Endodermal cell (in vitro differentiated cells): ENCODE results near the gene SOST. TPM values are rescaled to one million over a fixed set of nuclear protein-coding genes. Genes with fewer than 3 reads are reported as not detected.

Experiments
- DNase-seq: peaks from one replicate; pipeline ENCODE4 v3.0.0-alpha.2; 2017
- H3K27ac ChIP-seq: 2 replicates; pipeline ENCODE4 v1.5.1; 2013; ENCODE audit warnings: mild to moderate bottlenecking, low read depth, low read length, moderate library complexity
- H3K27me3 ChIP-seq: 2 replicates; pipeline ENCODE4 v1.6.1; 2013; ENCODE audit warnings: mild to moderate bottlenecking, low read length, moderate library complexity; ENCODE audit not compliant: insufficient read depth, control insufficient read depth, poor library complexity, severe bottlenecking
- H3K36me3 ChIP-seq: 2 replicates; pipeline ENCODE4 v1.7.0; 2013; ENCODE audit warnings: mild to moderate bottlenecking, low read length, moderate library complexity; ENCODE audit not compliant: control insufficient read depth, insufficient read depth
- H3K4me1 ChIP-seq: one replicate; pipeline ENCODE4 v1.7.0; 2013; ENCODE audit warnings: low read length; ENCODE audit not compliant: control insufficient read depth, insufficient read depth
- H3K4me3 ChIP-seq: 2 replicates; pipeline ENCODE4 v1.5.1; 2013; ENCODE audit warnings: mild to moderate bottlenecking, low read length, moderate library complexity
- H3K9ac ChIP-seq: 2 replicates; pipeline ENCODE4 v1.6.1; 2013; ENCODE audit warnings: mild to moderate bottlenecking, low read length, moderate library complexity; ENCODE audit not compliant: poor library complexity, severe bottlenecking; ENCODE audit errors: extremely low read depth
- H3K9me3 ChIP-seq: 2 replicates; pipeline ENCODE4 v1.6.1; 2013; ENCODE audit warnings: mild to moderate bottlenecking, low read length, moderate library complexity; ENCODE audit not compliant: control insufficient read depth
- H3K27ac Mint-ChIP-seq: 2 replicates; pipeline ENCODE4 v1.8.0; 2020; ENCODE audit warnings: mixed read lengths
- H3K27me3 Mint-ChIP-seq: 2 replicates; pipeline ENCODE4 v1.8.0; 2021; ENCODE audit warnings: mild to moderate bottlenecking, mixed read lengths; ENCODE audit not compliant: insufficient read depth
- H3K36me3 Mint-ChIP-seq: 2 replicates; pipeline ENCODE4 v1.8.0; 2020; ENCODE audit warnings: low read depth, mixed read lengths
- H3K4me1 Mint-ChIP-seq: 2 replicates; pipeline ENCODE4 v1.8.0; 2020; ENCODE audit warnings: mixed read lengths
- H3K4me3 Mint-ChIP-seq: 2 replicates; pipeline ENCODE4 v1.8.0; 2020; ENCODE audit warnings: mild to moderate bottlenecking, moderate library complexity, mixed read lengths
- H3K9me3 Mint-ChIP-seq: 2 replicates; pipeline ENCODE4 v1.8.0; 2020; ENCODE audit warnings: mild to moderate bottlenecking, mixed read lengths
- CTCF ChIP-seq: fragments of 200-600 bp; sonication (generic); conservative IDR thresholded peaks from 2 replicates; pipeline ENCODE4 v1.5.0; 2021; ENCODE audit warnings: antibody characterized with exemption, mild to moderate bottlenecking
- WGBS, 2 experiments: methylation state at CpG; one replicate each; pipeline versions ENCODE4 v1.1.5 to v1.1.7; 2013; ENCODE audit warnings: missing lambda C conversion rate in 2 of 2, mixed read lengths in 1 of 2; ENCODE audit not compliant: insufficient coverage in 1 of 2, insufficient read length in 1 of 2; 5-methylcytosine and 5-hydroxymethylcytosine counted together
- total RNA-seq, 2 donors: library from RNA; stranded (reverse); fragmentation: NEBNext Ultra II Directional in 1 of 2; extraction: Animal tissue kit (Norgen Biotek cat#: 25700) in 1 of 2; gene quantifications; 2 replicates in 1 of 2; 3 replicates in 1 of 2; pipeline ENCODE4 v1.2.1, GENCODE V29; 2021

The SOST gene
- total RNA-seq, 2 donors from 2014 or later = not detected

GRCh38 chr17:43723697-43724359 lies 34.8 kb downstream of the SOST start:
- H3K27me3 ChIP-seq = no peaks in the 10 kb centered on the region
- DNase-seq = no peak
- H3K36me3 Mint-ChIP-seq = no peaks in the 10 kb centered on the region
- peaks cover 6% of the 10 kb centered on the region for H3K4me1 Mint-ChIP-seq
- no peak overlapping the region for H3K4me3 ChIP-seq
- H3K27ac Mint-ChIP-seq = no peak overlapping the region
- peak overlapping the region; percentile 78 for H3K27ac ChIP-seq
- H3K9me3 ChIP-seq = no peaks in the 10 kb centered on the region
- TF ChIP-seq CTCF = no peak
- H3K4me1 ChIP-seq = no peaks in the 10 kb centered on the region
- H3K9ac ChIP-seq = no peak overlapping the region
- 84 to 88% methylated on average over 6 of the region's 6 CpGs for WGBS, 2 experiments
- H3K4me3 Mint-ChIP-seq = no peak overlapping the region
- H3K36me3 ChIP-seq = no peaks in the 10 kb centered on the region
- peaks cover 11% of the 10 kb centered on the region for H3K27me3 Mint-ChIP-seq
- no peaks in the 10 kb centered on the region for H3K9me3 Mint-ChIP-seq

GRCh38 chr17:43722870-43723665 lies 35.5 kb downstream of the SOST start:
- no peak overlapping the region for H3K4me3 ChIP-seq
- H3K36me3 ChIP-seq = no peaks in the 10 kb centered on the region
- peak overlapping the region; percentile 78 for H3K27ac ChIP-seq
- H3K27ac Mint-ChIP-seq = no peak overlapping the region
- H3K9ac ChIP-seq = no peak overlapping the region
- H3K27me3 Mint-ChIP-seq = peaks cover 12% of the 10 kb centered on the region
- H3K9me3 Mint-ChIP-seq = no peaks in the 10 kb centered on the region
- no peaks in the 10 kb centered on the region for H3K36me3 Mint-ChIP-seq
- H3K4me1 ChIP-seq = no peaks in the 10 kb centered on the region
- H3K9me3 ChIP-seq = no peaks in the 10 kb centered on the region
- H3K4me1 Mint-ChIP-seq = peaks cover 14% of the 10 kb centered on the region
- no peak overlapping the region for H3K4me3 Mint-ChIP-seq
- DNase-seq = peak; percentile 74
- WGBS, 2 experiments = 72 to 83% methylated on average over 7 to 8 of the region's 8 CpGs
- no peak for TF ChIP-seq CTCF
- H3K27me3 ChIP-seq = no peaks in the 10 kb centered on the region

- H3K27me3 Mint-ChIP-seq = peaks cover 13% of the 10 kb centered on the region
- peak; percentile 59 for DNase-seq
- no peaks in the 10 kb centered on the region for H3K36me3 Mint-ChIP-seq
- no peaks in the 10 kb centered on the region for H3K27me3 ChIP-seq
- no peaks in the 10 kb centered on the region for H3K9me3 Mint-ChIP-seq
- WGBS, 2 experiments = 88 to 92% methylated on average over 2 to 3 of the region's 3 CpGs
- no peaks in the 10 kb centered on the region for H3K4me1 ChIP-seq
- TF ChIP-seq CTCF = no peak
- H3K9ac ChIP-seq = no peak overlapping the region
- no peak overlapping the region for H3K4me3 ChIP-seq
- H3K27ac ChIP-seq = peak overlapping the region; percentile 78
- H3K36me3 ChIP-seq = no peaks in the 10 kb centered on the region
- H3K27ac Mint-ChIP-seq = no peak overlapping the region
- peaks cover 16% of the 10 kb centered on the region for H3K4me1 Mint-ChIP-seq
- H3K9me3 ChIP-seq = no peaks in the 10 kb centered on the region
- H3K4me3 Mint-ChIP-seq = no peak overlapping the region
These were observed 36.3 kb downstream of the SOST start for GRCh38 chr17:43722269-43722619.
